CD4-positive, alpha-beta T cell treated with Interleukin-4 for 1 hour (primary cell): ENCODE data around the gene FOXF2.
"Not testable (repeated sequence)": the region's sequence is repeated elsewhere in the genome, so short reads cannot be mapped to it uniquely, and the experiment has no call there.

Source experiments
- DNase-seq, 2 donors: peaks; one replicate each; pipeline ENCODE4 v3.0.0-alpha.2; 2020 to 2022

Gene FOXF2

GRCh38 chr6:1389369-1390132, at the start of gene FOXF2:
TSS of gene FOXF2 (plus strand) at chr6:1389576. CDS start at chr6:1389948, 372 bp downstream.
- no peak for DNase-seq

DNA sequence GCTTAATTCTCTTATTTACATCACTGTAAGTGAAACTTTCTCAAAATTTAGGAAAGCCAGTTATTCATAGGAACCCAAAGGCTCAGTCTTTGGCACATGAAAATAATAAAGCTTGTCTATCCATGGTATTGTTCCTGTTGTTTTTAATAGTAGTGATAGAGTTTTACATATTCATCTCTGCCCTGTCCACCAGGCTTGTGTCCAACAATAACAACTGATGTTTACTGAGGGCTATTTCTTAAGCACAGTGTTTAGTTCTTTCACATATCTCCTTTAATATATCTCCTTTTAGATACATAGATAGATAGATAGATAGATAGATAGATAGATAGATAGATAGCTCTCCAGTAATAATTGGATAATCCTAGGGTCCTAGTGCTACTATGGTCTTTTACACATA, 43.3 kb upstream of the FOXF2 start:
- no peak for DNase-seq

DNA sequence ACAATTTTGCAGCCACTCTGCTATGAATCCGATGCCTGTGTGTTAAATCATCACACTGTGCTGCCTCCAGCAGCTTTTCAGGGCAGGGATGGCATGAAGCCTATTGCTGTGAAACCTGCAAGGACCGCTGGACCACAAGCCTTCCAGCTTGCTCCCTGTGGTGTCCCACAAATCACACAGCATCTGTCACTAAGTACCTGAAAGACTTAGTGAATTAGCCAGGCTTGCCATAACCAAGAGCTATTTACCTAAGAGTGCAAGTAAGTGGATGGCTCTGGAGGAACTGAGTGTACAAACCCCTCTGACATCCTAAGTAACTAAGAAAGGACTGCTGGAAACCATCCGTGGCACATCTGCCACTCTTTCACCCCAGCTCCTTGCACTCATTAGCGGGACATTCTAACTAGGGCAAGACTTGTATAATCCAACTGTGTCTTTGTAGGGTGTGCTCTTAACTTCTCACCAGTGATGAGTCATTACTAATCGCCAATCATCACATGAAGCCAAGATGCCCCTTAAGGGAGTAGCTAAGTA, 42.8 kb upstream of the FOXF2 start:
- DNase-seq: no peak

- no peak for DNase-seq
Observed at GRCh38 chr6:1347161-1347560, 42.2 kb upstream of the FOXF2 start.

- DNase-seq: no peak
Observed at GRCh38 chr6:1348675-1349074, 40.7 kb upstream of the FOXF2 start.

GRCh38 chr6:1349655-1350054, 39.7 kb upstream of the FOXF2 start:
- no peak for DNase-seq

DNA sequence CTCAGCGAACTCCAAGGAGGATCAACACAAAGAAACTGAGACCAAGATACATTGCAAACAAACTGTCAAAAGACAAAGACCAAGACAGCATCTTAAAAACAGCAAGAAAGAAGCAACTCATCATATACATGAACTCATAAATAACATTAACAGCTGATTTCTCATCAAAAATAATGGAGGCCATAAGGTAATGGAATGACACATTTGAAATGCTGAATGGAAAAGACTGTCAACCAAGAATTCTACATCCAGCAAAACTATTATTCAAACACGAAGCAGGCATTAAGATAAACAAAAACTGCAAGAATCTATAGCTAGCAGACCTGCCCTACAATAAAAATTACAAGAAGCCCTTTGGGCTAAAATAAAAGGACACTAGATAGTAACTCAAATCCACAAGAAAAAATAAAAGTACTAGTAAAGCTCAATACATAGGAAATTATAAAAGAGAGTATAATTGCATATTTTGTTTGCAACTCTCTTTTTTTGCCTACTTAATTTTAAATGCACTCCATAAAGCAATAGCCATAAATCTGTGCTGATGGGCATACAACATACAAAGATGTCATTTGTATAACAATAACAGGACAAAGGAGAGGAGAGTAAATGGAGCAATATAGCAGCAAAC, 37.9 kb upstream of the FOXF2 start:
- no peak for DNase-seq

DNA sequence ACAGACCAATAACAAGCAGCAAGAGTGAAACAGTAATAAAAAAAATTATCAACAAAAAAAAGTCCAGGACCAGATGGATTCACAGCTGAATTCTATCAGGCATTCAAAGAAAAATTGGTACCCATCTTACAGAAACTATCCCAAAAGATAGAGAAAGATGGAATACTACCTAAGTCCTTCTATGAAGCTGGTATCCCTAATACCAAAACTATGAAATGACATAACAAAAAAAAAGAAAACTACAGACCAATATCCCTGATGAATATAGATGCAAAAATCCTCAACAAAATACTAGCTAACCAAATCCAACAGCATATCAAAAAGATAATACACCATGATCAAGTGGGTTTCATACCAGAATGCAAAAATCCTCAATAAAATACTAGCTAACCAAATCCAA, 34.3 kb upstream of the FOXF2 start:
- DNase-seq: not testable (repeated sequence)

GRCh38 chr6:1361717-1362116, 27.7 kb upstream of the FOXF2 start:
- not testable (repeated sequence) for DNase-seq

- no peak for DNase-seq
Observed at GRCh38 chr6:1362643-1363042, 26.7 kb upstream of the FOXF2 start.

DNA sequence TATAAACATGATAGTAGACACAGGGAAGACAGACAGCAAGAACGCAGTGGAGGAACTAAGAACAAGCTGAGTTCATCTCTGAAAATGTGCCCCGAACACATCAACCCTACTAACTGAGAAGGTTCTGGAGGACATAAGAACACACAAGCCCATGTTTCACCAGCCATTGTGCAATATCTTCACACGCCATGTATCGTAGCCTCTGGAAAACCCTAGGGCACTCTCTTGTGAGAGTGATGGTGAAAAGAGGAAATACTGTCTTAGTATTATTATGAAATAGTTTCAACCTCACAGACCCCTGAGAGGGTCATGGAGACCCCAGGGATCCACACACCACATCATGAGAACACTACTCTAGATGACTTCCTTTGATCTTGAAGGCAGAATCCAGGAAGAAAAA, 26.1 kb upstream of the FOXF2 start:
- no peak for DNase-seq

DNA sequence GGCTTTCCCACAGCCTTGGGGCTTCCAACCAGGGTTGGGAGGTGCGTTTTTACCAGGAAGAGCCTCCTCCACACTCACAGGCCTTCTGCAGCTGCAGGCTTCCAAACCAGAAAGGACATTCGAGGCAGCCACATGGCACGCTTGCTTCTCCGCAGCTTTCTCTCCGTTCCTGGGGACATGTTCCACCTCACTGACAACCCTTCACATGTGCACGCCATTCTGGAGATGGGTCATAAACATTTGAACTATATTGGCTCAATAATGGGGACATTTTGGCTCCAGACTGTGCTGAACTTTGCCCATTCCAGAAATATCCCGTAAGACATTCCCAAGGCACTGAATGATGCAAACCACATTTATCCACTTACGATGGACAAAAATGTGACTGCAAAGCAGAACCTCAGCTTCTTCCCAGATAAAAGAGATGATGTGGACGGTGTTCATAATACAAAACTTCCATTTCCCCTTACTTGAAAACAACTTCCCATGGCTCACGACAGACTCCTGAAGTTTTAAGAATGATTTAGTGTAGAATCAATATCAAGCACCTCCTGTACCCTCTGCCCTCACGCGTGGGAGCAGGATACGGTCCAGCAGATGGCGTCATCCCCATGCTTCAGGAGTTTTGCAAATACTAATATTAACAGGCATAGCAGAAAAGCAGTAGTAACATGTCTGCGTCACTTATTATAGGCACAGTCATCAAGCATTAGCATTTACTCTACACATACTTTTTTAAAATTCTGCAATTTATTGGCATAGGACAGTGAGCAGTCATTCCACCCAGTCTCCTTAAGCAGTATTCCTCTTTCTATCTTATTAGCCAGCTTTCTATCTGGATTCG, 25.4 kb upstream of the FOXF2 start:
- no peak for DNase-seq

DNA sequence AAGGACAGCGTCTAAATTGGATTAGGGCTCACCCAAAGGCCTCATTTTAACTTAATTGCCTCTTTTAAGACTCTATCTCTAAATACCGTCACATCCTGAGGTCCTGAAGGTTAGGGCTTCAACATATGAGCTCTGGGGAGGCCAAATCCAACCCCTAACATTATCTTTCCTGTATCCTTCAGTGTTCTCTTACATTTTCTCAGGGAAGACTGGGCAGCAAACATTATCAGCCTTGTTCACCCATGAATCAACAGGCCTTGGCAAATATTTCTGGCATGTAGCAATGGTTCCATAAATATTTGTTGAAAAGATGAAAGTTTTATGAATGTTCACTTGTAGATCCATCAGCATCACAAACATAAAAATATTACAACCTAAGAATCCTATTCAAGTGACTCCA, 24.6 kb upstream of the FOXF2 start:
- DNase-seq: no peak

- no peak for DNase-seq
Observed at GRCh38 chr6:1365686-1366085, 23.7 kb upstream of the FOXF2 start.

DNA sequence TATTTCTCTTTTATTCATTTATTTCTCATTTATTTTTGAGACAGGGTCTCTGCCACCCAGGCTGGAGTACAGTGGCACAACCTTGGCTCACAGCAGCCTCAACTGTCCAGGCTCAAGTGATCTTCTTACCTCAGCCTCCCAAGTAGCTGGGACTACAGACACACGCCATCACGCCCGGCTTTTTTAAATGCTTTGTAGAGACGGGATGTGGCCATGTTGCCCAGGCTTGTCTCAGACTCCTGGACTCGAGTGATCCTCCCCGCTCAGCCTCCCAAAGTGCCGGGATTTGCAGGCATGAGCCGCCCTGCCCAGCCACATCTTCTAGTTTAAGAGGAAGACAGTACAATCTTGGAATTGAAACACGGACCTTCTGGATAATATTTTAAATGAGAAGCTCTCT, 21.6 kb upstream of the FOXF2 start:
- DNase-seq: no peak

- no peak for DNase-seq
Observed at GRCh38 chr6:1368940-1369339, 20.4 kb upstream of the FOXF2 start.

DNA sequence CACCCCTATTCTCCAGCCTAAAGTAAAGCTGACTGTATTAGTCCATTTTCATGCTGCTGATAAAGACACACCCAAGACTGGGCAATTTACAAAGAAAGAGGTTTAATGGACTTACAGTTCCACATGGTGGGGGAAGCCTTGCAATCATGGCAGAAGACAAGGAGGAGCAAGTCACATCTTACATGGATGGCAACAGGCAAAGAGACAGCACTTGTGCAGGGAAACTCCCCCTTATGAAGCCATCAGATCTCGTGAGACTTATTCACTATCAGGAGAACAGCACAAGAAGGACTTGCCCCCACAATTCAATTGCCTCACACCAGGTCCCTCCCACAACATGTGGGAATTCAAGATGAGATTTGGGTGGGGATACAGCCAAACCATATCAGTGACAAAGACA, 19.7 kb upstream of the FOXF2 start:
- DNase-seq: not testable (repeated sequence)

DNA sequence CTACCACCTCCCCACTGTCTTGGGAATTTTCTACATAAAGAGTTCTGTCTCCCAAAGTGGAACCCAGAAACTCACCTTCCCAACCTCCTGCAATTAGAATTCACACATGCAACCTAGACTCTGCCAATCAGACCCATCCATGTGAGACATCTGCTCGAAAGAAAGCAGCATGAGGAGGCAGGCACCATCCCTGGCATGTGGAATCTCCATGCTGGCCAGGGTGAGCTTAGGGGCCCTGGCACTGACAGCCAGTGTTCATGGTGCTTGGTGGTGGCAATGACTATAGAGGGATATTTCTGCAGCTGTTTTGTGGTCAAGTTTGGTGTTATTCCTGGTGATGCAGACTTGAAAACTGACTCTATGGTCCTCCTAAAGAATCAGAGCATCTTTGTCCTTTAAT, 17.4 kb upstream of the FOXF2 start:
- DNase-seq: no peak

DNA sequence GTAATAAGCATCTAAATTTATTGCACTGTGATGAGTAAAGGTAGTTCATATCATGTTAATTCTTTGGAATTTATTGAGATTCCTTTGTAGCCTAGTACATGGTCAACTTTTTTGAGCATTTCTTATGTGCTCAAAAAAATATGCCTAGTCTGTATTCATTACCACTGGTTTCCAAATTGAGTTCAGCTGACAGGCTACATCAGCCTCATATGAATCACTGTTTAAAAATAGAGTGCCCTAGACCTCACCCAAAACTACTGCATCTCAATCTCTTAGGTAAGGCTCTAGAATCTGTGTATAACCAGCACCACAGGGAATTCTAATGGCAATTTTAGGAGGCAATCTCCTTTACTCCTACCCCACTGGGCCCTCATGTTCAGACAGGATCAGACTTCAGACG, 16.7 kb upstream of the FOXF2 start:
- no peak for DNase-seq

GRCh38 chr6:1376653-1377052, 12.7 kb upstream of the FOXF2 start:
- DNase-seq: no peak

DNA sequence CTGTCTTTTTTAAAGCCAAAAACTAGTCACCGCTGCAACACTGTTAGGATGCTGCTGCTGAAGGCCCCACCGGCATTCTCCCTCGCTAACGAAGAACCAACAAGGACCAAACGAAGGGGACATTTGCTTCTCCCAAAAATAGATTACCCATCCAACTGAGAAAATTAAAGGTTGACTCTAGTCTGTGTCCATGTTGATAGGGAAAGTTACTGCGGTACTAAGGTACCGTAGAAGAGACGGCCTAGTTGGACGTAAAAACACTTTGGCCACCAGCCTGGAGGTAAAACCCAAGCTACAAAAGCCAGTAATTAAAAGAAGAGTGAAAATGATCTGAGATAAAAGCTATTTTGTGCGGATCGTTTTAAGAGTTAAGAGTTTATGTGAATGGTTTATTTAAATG, 11.8 kb upstream of the FOXF2 start:
- DNase-seq: no peak

- DNase-seq: no peak
Observed at GRCh38 chr6:1378065-1379016, 11.0 kb upstream of the FOXF2 start.
